GM18520 (cell line): ENCODE results near the gene HLCS.

Experiments
- ATAC-seq: cut with Tn5 transposase; IDR thresholded peaks from one replicate; pipeline ENCODE4 v1.9.1; 2021; ENCODE audit not compliant: unreplicated experiment

Gene HLCS

GRCh38 chr21:36887963-36888362 is 78.5 kb downstream of the HLCS start:
- no peak for ATAC-seq

- no peak for ATAC-seq
Measured at GRCh38 chr21:36883532-36884486, 82.7 kb downstream of the HLCS start.

- ATAC-seq: no peak
Measured at GRCh38 chr21:36882776-36883175, 83.7 kb downstream of the HLCS start.

DNA sequence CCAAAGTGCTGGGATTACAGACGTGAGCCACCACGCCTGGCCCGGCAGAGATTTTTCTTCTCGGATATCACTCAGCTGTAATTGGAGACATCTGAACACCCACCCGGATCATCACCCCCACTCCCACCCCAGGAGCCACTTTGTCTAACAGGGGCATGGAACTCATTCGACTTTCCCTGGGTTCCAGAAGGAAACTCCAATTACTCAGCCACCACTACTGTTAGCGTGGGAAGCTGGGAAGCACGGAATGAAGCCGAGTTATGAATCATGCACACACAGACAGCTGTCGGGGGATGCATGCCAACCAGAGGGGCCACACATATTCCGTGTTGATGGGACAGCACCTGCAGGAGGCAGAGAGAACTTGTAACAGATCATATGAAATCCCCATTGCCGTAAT is 85.2 kb downstream of the HLCS start:
- ATAC-seq: no peak

DNA sequence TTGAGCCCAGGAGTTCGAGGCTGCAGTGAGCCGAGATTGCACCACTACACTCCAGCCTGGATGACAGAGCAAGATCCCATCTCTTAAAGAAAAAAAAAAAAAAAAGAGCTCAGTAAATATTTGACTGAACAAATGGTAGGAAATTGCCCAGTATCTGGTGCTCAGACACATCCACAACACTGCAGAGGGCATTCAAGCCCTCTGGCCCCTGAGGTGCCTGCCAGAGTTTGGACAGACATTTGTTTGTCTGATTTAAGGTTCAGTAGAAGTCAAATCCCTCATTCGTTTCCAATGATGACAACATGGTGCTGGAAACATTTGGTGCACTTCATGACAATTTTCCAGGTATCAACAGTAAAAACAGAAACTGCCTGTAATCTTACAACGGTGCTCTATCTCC is 86.6 kb downstream of the HLCS start:
- ATAC-seq: no peak

DNA sequence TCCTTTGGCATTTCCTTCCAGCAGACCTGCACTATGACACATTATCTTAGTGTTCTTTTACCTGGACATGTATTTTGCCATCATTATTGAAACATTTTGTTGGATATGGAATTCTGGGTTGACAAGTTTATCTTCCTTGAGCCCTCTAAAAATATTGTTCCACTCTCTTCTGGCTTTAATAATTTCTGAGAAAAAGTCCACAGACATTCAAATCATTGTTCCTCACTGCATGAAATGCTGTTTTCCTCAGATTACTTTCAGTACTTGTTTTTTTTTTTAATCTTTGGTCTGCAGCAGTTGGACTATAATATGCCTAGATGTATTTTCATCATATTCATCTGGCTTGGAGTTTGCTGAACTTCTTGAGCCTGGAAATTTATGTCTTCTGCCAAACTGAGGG is 88.7 kb downstream of the HLCS start:
- no peak for ATAC-seq

DNA sequence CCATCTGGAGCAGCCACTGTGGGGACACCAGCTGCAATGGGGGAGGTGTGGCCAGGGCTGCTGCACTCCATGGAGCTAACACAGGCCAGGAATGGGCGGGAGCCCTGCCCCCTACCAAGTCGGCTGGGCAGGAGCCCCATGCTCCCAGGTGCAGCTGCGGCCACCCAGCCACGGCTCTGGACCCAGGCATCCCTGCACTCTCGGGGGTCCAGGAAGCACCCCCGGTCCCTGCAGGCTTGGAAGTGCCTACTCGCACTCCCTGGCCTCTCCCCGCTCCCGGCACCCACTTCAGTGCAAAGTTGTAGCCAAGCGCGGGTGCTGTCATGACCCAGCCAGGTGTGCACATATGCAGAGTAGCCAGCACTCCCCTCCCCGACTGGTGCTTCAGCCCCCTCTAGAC is 91.8 kb downstream of the HLCS start:
- ATAC-seq: no peak

- no peak for ATAC-seq
Measured at GRCh38 chr21:36873513-36873912, 93.0 kb downstream of the HLCS start.

- ATAC-seq: no peak
Measured at GRCh38 chr21:36867291-36867905, 99.1 kb downstream of the HLCS start.

GRCh38 chr21:36866419-36866818 is 100.0 kb downstream of the HLCS start:
- ATAC-seq: no peak

DNA sequence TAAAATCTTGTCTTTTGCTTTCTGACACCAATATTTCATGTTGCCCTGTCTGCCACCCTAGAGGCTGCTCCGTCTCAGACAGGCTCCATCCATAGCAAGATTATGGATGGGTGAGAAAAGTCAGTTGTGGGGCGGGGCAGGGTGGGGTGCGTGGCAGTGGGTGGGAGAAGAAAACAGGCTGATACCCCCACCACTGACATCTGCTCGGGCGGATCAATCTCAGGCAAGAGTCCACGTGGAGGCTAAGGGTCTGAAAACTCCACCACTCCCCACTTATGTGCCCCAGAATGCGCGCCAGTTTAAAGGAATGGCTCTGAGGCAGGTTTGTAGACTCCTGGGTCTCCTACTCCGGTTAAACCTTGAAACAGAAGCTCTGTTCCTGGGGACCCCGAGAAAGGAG is 101.5 kb downstream of the HLCS start:
- no peak for ATAC-seq

DNA sequence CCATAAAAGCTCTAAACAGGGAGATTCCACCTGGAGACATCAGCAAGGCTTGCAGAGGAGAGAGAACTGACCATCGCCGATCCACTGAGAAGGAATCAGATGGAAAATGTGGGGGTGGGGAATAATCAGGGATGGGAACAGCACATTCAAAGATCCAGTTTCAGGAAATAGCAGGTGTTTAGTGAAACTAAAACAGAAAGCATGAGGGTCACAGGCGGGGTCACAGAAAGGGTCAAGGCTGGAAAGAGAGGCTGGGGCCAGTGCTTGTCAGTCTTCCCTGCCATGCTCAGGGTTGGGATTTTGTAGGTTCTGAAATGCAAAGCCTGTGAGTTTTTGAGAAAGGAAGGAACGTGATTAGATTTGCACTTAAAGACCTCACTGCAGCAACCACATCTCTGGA is 103.2 kb downstream of the HLCS start:
- ATAC-seq: no peak

DNA sequence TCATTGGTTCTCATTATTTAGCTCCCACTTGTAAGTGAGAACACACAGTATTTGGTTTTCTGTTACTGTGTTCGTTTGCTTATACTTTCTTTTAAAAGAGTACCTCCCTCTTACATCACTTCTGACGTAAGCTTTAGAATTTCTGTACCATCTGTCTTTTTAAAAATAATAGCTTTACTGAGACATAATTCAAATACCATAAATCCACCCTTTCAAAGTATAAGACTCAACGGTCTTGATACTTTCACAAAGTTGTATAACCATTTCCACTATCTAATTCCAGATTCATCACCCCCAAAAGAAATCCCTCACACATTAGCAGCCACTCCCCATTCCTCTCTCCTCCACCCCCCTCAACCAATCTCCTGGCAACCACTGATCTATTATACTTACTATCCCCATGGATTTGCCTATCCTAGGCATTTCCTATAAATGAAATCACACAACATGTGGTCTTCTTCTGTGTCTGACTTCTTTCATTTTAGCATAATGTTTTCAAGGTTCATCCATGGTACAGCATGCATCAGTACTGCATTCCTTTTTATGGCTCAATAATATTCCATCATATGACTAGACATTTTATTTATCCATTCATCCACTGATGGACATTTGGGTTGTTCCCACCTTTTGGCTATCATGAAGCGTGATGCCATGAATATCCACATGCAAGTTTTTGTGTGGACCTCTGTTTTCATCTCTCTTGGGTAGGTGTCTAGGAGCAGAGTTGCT is 104.7 kb downstream of the HLCS start:
- no peak for ATAC-seq

GRCh38 chr21:36860736-36861594 is 105.5 kb downstream of the HLCS start:
- ATAC-seq: no peak

GRCh38 chr21:36859744-36860501 is 106.5 kb downstream of the HLCS start:
- no peak for ATAC-seq

DNA sequence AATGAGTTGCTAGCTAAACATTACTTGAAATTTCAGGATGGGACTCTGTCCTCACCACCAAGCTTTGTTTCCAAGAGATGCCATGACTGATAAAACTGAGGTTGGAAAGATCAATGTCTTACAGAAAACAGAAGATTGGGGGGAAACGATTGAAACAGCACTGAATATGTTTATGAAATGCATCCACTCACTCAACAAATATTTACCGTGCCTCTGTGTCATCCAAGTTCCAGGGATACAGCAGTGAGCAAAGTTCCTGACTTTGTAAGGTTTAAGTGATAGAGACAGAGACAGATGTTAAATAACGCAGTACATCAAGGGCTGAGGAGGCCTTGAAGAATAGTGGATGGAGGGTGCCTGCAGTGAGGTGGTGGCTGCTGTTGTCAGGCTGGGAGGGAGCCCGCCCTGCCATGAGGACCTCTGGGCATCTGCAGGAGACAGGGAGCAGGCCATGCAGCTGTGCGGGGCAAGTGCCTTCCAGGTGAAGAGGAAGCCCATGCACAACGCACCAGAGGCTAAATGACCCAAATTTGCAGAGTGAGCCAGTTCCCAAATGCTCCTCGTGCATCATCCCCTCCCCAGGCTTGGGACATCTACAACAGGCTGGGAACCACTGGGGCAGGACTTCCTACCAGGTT is 108.0 kb downstream of the HLCS start:
- no peak for ATAC-seq

- no peak for ATAC-seq
Measured at GRCh38 chr21:36856643-36857042, 109.8 kb downstream of the HLCS start.

DNA sequence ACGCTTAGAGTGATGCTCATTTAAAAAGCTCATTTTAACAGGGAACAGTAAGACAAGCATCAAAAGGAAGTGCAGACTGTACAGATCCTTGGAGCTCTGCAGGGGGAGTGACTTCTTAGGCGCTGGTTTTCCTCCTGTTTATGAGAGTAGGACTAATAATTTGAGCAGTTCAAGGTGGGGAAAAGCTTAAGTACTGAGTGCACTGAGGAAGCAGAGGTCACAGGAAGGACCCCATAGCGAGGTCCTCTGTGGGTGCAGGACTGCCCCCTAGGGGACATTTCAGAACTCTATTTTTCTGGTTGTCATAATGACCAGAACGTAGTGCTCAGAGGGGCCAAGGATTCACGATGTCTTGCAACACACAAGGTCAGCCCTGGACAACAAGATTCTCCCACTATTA is 112.1 kb downstream of the HLCS start:
- no peak for ATAC-seq

GRCh38 chr21:36852864-36853263 is 113.6 kb downstream of the HLCS start:
- no peak for ATAC-seq

DNA sequence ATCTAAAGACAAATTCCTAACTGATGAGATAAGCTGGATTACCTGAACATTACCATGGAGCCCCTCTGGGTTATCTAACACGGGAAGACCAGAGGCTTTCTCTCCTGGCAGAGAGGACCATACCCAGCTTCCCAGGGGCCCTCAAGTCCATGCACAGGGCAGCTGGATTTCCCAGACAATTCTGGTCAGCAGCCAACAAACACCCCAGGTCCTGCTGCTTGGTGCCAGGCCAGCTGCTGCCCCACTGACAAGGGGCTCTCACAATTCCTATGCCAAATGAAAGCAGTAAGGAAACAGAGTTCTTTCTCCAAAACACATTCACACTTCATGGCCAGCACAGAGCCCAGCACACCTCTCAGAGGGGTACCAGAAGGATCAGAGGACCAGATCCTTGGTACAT is 114.2 kb downstream of the HLCS start:
- ATAC-seq: no peak
